Uterus (tissue), 2 donors: Measurements from ENCODE around the gene FKBP5.

ENCODE experiments used
- CTCF ChIP-seq, 4 experiments: fragments of 200-600 bp in 2 of 4; fragments of 450-650 bp in 2 of 4; sonication (generic) in 2 of 4; IDR thresholded peaks; one replicate each; pipeline ENCODE4 v1.5.1; 2016 to 2019; ENCODE audit warnings: antibody characterized with exemption in 4 of 4, mild to moderate bottlenecking in 2 of 4, moderate library complexity in 1 of 4
- POLR2A ChIP-seq, 2 donors: fragments of 450-650 bp; IDR thresholded peaks; one replicate each; pipeline ENCODE4 v1.6.1; 2016; ENCODE audit warnings: antibody characterized with exemption in 2 of 2, mild to moderate bottlenecking in 1 of 2, moderate library complexity in 1 of 2

DNA sequence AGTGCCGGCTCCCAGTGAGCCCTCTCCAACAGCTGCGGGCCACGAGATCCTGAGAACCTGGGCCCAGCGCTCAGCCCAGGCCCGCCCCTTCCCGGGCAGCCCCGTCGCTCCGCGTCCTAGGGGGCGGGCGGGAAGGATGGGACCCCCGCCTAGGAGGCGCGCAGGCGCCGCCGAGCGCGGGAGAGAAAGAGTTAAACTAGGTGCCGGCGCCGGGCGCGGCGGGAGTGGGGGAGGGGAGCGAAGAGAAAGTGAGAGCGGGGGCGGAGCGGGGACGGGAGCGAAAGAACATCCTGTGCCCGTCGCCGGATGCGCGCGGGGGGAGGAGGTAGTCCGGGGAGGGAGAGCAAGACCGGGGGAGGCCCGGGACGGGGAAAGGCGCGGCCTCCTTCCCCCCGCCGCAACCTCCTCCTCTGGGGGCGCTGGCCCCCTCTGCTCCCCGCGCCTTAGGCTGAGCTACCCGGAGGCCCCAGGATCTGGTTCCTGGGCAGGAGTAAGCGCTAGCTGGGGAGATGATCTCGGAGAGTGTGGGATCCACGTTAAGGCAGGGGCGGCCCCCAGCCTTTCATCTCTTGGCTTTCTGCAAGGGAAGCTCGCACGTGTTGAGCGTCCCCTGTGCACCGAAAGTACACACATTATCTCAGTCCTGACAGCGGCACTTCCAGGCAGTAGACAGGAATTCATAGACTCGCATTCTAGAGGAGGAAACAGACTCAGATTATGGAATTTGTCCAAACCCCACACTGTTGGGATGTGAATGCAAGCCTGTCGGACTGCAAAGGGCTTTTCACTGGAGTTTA lies 43.2 kb upstream of the FKBP5 start:
- peak in 3 of 4 experiments; percentile 15 to 27 (median 19) for TF ChIP-seq CTCF (IDR thresholded peaks at IDR 0.05)
- peak; percentile 44 to 48 for TF ChIP-seq POLR2A (IDR thresholded peaks at IDR 0.05)
